T-helper 2 cell treated with Interferon-gamma antibody and Interleukin-4, amounts not matched to agents 5 μg/mL and 100 μg/mL, for 36 hours (primary cell): ENCODE data around the gene INTS6L.

ENCODE experiments used
- DNase-seq: peaks from one replicate; pipeline ENCODE4 v3.0.0; 2021; ENCODE audit warnings: low spot score
- H3K27ac Mint-ChIP-seq: one replicate; pipeline ENCODE4 v1.8.0; 2021; ENCODE audit warnings: mild to moderate bottlenecking, mixed read lengths
- H3K27me3 Mint-ChIP-seq: one replicate; pipeline ENCODE4 v1.8.0; 2021; ENCODE audit warnings: low read depth, mixed read lengths
- H3K36me3 Mint-ChIP-seq: one replicate; pipeline ENCODE4 v1.8.0; 2021; ENCODE audit warnings: low read depth, mixed read lengths
- H3K4me1 Mint-ChIP-seq: one replicate; pipeline ENCODE4 v1.8.0; 2021; ENCODE audit warnings: low read depth, mixed read lengths
- H3K4me3 Mint-ChIP-seq: one replicate; pipeline ENCODE4 v1.8.0; 2022; ENCODE audit warnings: mild to moderate bottlenecking, moderate library complexity, mixed read lengths
- H3K9me3 Mint-ChIP-seq: one replicate; pipeline ENCODE4 v1.8.0; 2021; ENCODE audit warnings: mixed read lengths

Gene INTS6L

GRCh38 chrX:135520553-135521404 is at the start of gene INTS6L:
Gene INTS6L, plus strand, starts transcription at chrX:135520660. Its CDS starts 333 bp downstream, at chrX:135520993.
- Mint-ChIP-seq H3K27ac (peak within 1 kb of the TSS; percentile 98), H3K4me1 (peaks cover 29% of the 10 kb centered on the region), H3K36me3 (peaks cover 17% of the 10 kb centered on the region), H3K27me3 (peaks cover 2% of the 10 kb centered on the region), H3K9me3 (no peaks in the 10 kb centered on the region), H3K4me3 (peak within 1 kb of the TSS; percentile 96)
- DNase-seq: peak; percentile 85

- DNase-seq: no peak
- Mint-ChIP-seq H3K9me3 (no peaks in the 10 kb centered on the region), H3K27ac (no peak overlapping the region), H3K27me3 (peaks cover 18% of the 10 kb centered on the region), H3K36me3 (no peaks in the 10 kb centered on the region), H3K4me1 (peaks cover 3% of the 10 kb centered on the region), H3K4me3 (no peak overlapping the region)
Observed at GRCh38 chrX:135476378-135476777, 44.1 kb upstream of the INTS6L start.

GRCh38 chrX:135477576-135477975 is 42.9 kb upstream of the INTS6L start:
- H3K4me3 Mint-ChIP-seq: no peak overlapping the region
- no peaks in the 10 kb centered on the region for H3K36me3 Mint-ChIP-seq
- H3K27ac Mint-ChIP-seq: no peak overlapping the region
- peak; percentile 10 for DNase-seq
- H3K4me1 Mint-ChIP-seq: peaks cover 3% of the 10 kb centered on the region
- H3K9me3 Mint-ChIP-seq: no peaks in the 10 kb centered on the region
- peaks cover 14% of the 10 kb centered on the region for H3K27me3 Mint-ChIP-seq

- H3K4me1 Mint-ChIP-seq: peaks cover 3% of the 10 kb centered on the region
- H3K4me3 Mint-ChIP-seq: no peak overlapping the region
- H3K27ac Mint-ChIP-seq: no peak overlapping the region
- H3K27me3 Mint-ChIP-seq: no peaks in the 10 kb centered on the region
- H3K36me3 Mint-ChIP-seq: no peaks in the 10 kb centered on the region
- DNase-seq: no peak
- no peaks in the 10 kb centered on the region for H3K9me3 Mint-ChIP-seq
Observed at GRCh38 chrX:135480076-135480475, 40.4 kb upstream of the INTS6L start.

GRCh38 chrX:135481696-135482179 is 38.7 kb upstream of the INTS6L start:
- no peaks in the 10 kb centered on the region for H3K27me3 Mint-ChIP-seq
- DNase-seq: no peak
- no peak overlapping the region for H3K27ac Mint-ChIP-seq
- no peak overlapping the region for H3K4me3 Mint-ChIP-seq
- H3K4me1 Mint-ChIP-seq: peaks cover 2% of the 10 kb centered on the region
- H3K36me3 Mint-ChIP-seq: no peaks in the 10 kb centered on the region
- H3K9me3 Mint-ChIP-seq: no peaks in the 10 kb centered on the region

GRCh38 chrX:135484641-135485289 is 35.7 kb upstream of the INTS6L start:
- Mint-ChIP-seq H3K4me3 (no peak overlapping the region), H3K27me3 (no peaks in the 10 kb centered on the region), H3K36me3 (no peaks in the 10 kb centered on the region), H3K27ac (no peak overlapping the region), H3K9me3 (no peaks in the 10 kb centered on the region), H3K4me1 (no peaks in the 10 kb centered on the region)
- DNase-seq: no peak

- Mint-ChIP-seq H3K27ac (no peak overlapping the region), H3K36me3 (no peaks in the 10 kb centered on the region), H3K27me3 (no peaks in the 10 kb centered on the region), H3K4me1 (peaks cover 2% of the 10 kb centered on the region), H3K4me3 (no peak overlapping the region), H3K9me3 (no peaks in the 10 kb centered on the region)
- no peak for DNase-seq
Observed at GRCh38 chrX:135489542-135489941, 30.9 kb upstream of the INTS6L start.

- no peaks in the 10 kb centered on the region for H3K9me3 Mint-ChIP-seq
- H3K4me3 Mint-ChIP-seq: no peak overlapping the region
- no peaks in the 10 kb centered on the region for H3K27me3 Mint-ChIP-seq
- DNase-seq: no peak
- H3K4me1 Mint-ChIP-seq: peaks cover 2% of the 10 kb centered on the region
- no peak overlapping the region for H3K27ac Mint-ChIP-seq
- H3K36me3 Mint-ChIP-seq: no peaks in the 10 kb centered on the region
Observed at GRCh38 chrX:135490979-135491514, 29.4 kb upstream of the INTS6L start.

GRCh38 chrX:135494453-135494852 is 26.0 kb upstream of the INTS6L start:
- Mint-ChIP-seq H3K4me3 (no peak overlapping the region), H3K27me3 (peaks cover 5% of the 10 kb centered on the region), H3K9me3 (no peaks in the 10 kb centered on the region), H3K4me1 (peaks cover 2% of the 10 kb centered on the region), H3K27ac (no peak overlapping the region), H3K36me3 (no peaks in the 10 kb centered on the region)
- no peak for DNase-seq

- H3K27me3 Mint-ChIP-seq: peaks cover 12% of the 10 kb centered on the region
- no peak overlapping the region for H3K27ac Mint-ChIP-seq
- H3K9me3 Mint-ChIP-seq: no peaks in the 10 kb centered on the region
- no peak for DNase-seq
- no peak overlapping the region for H3K4me3 Mint-ChIP-seq
- H3K4me1 Mint-ChIP-seq: peaks cover 2% of the 10 kb centered on the region
- H3K36me3 Mint-ChIP-seq: no peaks in the 10 kb centered on the region
Observed at GRCh38 chrX:135497736-135498135, 22.7 kb upstream of the INTS6L start.

GRCh38 chrX:135498236-135498635 is 22.2 kb upstream of the INTS6L start:
- no peaks in the 10 kb centered on the region for H3K9me3 Mint-ChIP-seq
- peaks cover 12% of the 10 kb centered on the region for H3K27me3 Mint-ChIP-seq
- H3K4me1 Mint-ChIP-seq: peaks cover 2% of the 10 kb centered on the region
- no peak overlapping the region for H3K27ac Mint-ChIP-seq
- H3K36me3 Mint-ChIP-seq: no peaks in the 10 kb centered on the region
- H3K4me3 Mint-ChIP-seq: no peak overlapping the region
- no peak for DNase-seq

GRCh38 chrX:135505351-135505750 is 15.1 kb upstream of the INTS6L start:
- no peak for DNase-seq
- Mint-ChIP-seq H3K36me3 (no peaks in the 10 kb centered on the region), H3K9me3 (no peaks in the 10 kb centered on the region)

GRCh38 chrX:135509885-135510284 is 10.6 kb upstream of the INTS6L start:
- Mint-ChIP-seq H3K27me3 (peaks cover 2% of the 10 kb centered on the region), H3K4me1 (no peaks in the 10 kb centered on the region), H3K4me3 (no peak overlapping the region), H3K9me3 (no peaks in the 10 kb centered on the region), H3K27ac (no peak overlapping the region), H3K36me3 (no peaks in the 10 kb centered on the region)
- no peak for DNase-seq

More at GRCh38 chrX:135505351-135505750, 15.1 kb upstream of the INTS6L start:
- H3K4me1 Mint-ChIP-seq: no peaks in the 10 kb centered on the region
- no peak overlapping the region for H3K4me3 Mint-ChIP-seq
- H3K27me3 Mint-ChIP-seq: peaks cover 10% of the 10 kb centered on the region
- H3K27ac Mint-ChIP-seq: no peak overlapping the region

- no peak for DNase-seq
- no peak overlapping the region for H3K4me3 Mint-ChIP-seq
- H3K9me3 Mint-ChIP-seq: no peaks in the 10 kb centered on the region
- no peaks in the 10 kb centered on the region for H3K4me1 Mint-ChIP-seq
- no peak overlapping the region for H3K27ac Mint-ChIP-seq
- H3K27me3 Mint-ChIP-seq: peaks cover 2% of the 10 kb centered on the region
- H3K36me3 Mint-ChIP-seq: no peaks in the 10 kb centered on the region
Observed at GRCh38 chrX:135512508-135513129, 7.8 kb upstream of the INTS6L start.
